ENCODE data around the gene SAA2.
"Not testable (repeated sequence)": the region's sequence is repeated elsewhere in the genome, so short reads cannot be mapped to it uniquely, and the experiment has no call there.

Gene SAA2

DNA sequence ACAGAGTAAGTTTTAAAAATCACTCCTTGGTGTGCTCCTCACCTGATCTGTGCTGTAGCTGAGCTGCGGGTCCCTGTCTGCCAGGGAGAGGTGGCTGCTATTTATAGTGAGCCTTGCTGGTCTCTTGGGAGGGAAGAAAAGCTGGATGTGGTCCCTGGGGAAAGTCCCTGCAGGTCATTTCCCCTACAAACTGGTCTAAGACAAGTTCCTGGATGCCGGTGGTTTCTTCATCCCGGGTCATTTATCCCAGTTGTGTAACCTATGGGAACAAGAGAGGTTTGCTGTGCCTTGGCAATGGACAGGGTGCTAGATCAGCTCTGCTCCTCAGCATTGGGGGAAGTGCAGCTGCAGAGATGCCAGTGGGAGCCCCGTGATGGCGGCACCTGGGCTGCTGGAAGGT is at the start of gene SAA2:
TSS of gene SAA2 (minus strand) at position 108 of the 400 bp plus-strand sequence. CDS start 657 bp downstream, outside the sequence.
- DNase-seq (ENCODE audit: low spot score): no peak

DNA sequence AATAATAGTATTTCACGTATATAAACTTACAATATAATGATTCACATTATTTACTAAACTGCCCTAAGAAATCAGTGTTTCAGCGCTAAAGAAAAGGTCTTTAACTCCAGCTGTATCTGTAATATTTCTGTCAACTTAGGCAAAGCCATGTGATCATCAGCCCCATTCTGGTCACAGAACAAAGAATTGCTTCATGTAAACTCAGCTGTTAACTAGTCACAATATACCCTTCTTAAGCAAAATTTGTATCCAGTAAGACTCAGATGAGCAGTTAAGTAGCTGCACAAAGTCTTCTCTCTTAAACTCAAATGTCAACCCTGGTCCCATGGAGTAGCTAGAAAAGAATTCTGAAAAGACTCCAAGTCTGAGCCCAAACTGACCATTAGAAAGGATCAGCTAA is 46.8 kb upstream of the SAA2 start:
- DNase-seq (ENCODE audit: low spot score): no peak

DNA sequence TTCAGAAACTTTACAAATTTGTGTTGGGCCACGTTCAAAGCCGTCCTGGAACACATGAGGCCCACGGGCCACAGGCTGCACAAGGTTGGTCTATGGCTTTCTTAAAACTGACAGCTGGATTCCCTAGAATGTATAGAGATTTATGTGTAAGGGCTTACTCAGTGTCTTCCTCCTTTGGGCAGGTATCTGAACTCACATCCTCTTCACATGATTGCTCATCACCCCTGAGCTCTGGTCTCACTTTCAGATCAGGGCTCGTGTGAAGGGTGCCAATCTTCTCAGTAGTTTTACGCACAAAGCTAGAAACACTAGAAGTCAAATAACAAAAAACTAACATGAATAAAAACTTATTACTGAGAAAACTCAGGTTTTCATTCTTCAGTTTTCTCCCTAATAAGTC is 46.4 kb upstream of the SAA2 start:
- no peak for DNase-seq (ENCODE audit: low spot score)

DNA sequence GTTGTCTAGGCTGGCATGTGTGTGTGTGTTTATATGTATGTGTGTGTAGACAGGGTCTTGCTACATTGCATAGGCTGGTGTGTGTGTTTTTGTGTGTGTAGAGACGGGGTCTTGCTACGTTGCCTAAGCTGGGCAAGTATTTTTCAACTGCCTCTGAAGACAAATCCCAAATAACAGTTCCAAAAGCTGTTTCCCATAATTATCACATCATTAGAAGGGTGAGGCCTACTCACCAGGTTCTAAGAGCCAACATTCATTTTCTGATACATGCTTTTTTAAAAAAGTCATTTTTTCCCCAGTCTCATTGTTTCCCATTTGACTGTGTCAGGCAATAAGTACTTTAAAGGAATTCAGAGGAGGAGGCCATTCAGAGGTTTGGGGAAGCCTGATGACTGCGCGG is 40.4 kb upstream of the SAA2 start:
- DNase-seq (ENCODE audit: low spot score): no peak

DNA sequence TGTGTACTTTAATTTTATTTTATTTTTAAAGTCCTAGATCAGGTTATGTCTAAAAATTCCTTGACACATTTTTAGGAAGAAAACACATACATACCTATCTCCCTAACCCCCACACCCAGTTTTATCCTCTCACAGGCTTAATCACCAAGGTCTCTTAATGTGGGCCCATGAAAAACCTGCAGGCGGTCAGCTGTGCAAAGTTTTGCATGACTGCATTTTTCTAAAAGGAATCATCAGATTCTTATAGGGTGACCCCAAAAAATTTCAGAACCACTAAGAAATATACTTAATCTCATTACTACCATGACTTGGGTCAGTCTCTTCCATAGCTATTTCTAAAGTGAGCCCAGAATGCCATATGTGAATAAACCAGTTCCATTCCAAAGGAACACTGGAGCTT is 37.4 kb upstream of the SAA2 start:
- no peak for DNase-seq (ENCODE audit: low spot score)

DNA sequence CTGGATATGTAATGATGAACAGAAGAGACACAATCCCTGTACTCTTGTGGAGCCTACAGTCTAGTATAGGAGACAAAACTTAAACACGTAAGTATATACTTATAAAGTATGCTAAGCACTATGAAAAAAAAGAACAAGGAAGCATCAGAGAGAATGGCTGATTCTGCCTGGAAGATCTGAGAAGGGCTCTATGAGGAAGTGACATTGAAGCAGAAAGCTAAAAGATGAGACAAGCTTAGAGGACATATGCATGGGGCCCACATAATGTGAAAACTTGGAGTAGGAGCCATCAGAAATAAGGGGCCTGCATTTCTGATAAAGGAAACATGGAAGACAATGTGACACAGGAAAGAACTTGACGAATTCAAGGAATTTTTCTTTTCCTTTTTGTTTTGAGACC is 34.2 kb upstream of the SAA2 start:
- no peak for DNase-seq (ENCODE audit: low spot score)

DNA sequence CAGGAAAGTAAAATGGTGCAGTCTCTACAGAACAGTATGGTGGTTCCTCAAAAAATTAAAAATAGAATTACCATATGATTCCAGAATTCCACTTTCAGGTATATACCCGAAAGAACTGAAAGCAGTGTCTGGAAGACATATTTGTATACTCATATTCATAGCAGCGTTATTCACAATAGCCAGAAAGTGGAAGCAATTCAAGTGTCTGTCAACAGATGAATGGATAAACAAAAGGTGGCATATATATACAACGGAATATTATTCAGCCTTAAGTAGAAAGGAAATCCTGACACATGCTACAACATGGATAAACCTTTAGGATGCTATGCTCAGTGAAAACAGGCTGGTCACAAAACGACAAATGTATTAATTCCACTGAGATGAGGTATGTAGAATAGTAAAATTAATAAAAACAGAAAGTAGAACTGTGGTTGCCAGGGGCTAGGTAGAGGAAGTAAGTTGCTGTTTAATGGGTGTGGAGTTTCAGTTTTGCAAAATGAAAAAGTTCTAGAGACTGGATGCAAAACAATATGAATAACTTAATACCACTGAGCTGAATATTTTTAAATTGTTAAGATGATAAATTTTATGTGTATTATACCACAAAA is 32.1 kb upstream of the SAA2 start:
- DNase-seq (ENCODE audit: low spot score): no peak

DNA sequence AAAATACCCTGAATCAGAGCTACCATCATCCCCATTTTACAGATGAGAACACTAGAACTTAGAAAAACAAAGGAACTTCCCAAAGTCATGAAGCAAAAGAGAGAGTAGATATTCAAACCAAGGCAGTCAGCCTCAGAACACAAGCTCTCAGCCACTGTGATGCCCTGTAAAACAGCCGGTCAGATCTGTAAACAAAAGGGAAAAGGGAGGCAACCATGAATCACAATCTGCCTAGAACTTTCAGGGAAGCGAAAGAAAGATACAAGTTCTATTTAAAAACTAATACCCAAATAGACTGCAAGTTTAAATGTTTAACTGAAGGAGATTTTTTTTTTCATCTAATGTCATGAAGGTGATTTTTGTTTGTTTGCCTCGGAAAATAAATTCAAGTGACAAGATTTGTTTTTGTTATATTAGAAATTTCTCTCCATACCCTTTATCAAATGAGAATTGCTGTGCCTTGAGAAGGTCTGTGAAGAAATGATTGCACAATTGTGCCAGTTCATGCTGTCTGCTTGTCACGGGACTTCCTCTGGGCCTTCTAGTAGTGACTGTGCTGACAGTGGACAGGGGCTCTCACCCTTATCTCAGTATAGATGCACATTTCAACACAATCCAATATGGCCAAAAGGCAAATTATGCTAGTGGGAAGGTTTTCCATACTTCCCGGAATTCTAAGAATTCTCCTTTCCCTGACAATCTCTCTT is 29.2 kb upstream of the SAA2 start:
- no peak for DNase-seq (ENCODE audit: low spot score)

DNA sequence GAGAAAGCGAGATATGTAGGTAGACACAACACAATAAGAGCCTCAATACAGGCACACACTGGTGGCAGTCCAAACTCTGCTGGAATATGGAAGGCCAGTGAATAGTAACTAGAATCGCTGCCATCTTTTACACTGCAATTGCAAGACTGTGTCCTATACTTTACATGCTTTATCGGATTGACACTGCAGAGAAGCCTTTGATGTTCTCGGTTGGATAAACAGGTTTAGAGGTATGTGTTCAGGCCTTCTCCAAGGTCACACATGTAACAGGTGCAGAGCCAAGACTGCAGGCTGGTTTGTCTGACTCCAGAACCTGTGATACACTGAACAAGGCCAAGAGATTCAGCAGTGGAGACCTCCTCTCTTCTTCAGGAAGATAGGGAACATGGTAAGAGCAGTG is 22.7 kb upstream of the SAA2 start:
- DNase-seq (ENCODE audit: low spot score): no peak

DNA sequence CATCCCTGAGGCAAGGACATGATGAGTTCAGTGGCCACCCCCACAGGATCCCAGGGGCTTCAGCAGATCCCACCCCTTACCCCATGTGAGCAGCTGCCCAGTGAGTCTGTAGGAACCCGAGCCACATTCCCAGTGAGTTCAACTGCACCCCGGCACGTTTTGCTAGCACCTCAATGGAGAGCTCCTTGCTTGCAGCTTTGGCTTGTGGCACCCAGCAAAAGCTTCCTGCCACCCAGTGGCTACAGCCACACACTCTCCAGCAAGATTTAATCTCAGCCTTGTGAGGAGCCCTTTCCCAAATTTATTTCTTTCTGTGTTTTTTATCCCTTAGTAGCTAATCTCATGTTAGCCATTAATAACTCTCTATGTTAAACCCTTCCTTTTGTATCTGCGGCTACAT is 21.6 kb upstream of the SAA2 start:
- no peak for DNase-seq (ENCODE audit: low spot score)

DNA sequence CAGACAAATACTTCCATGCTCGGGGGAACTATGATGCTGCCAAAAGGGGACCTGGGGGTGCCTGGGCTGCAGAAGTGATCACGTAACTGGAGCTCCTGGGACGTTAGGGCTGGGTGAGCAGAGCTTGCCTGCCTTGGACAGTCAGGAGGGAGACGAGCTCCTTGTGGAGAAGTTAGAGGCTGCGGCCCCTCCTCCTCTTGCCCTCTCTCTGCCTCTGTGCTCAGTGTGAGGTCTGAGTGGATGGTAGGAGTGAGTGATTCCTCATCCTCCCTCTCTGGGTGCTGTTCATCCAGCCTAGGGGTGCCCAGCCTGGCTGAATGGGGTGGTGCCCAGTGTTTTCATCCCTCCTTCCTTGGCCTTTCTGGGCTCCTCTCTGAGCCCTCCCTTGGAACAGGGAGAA is 20.8 kb upstream of the SAA2 start:
- not testable (repeated sequence) for DNase-seq (ENCODE audit: low spot score)

DNA sequence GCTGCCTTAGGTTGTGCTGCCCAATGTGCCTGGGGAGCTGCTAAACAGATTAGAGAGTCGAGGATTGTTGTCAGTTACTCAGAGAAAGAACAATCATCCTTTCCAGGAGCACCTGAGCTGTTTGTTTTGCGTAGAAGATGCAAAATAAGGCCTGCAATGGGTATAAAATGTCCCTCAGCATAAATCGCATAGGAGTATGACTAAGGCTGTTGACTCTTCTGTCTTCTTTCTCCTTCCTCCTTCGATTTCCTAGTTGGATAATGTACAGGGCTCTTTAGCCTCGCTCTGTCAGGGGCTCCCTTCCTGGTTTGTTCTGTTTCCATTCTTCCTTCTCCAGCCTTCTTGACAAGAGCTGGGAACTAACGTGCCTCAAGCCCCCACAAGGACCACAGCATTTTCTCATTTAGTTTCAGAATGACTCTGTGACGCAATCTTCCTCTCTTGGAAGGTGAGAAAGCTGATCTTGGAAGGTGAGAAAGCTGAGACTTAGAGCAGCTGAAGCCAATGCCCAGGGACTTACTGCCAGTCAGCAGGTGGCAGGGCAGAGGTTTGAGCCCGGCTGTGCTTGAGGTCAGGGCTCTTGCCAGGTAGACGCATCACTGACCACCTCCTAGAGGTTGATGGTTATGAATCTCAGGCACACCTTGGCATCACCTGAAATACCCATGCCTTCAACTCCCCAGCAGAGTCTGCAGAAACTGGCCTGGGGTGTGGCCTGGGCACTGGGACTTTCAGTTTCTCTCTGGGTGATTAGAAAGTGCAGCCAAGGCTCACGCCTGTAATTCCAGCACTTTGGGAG is 19.1 kb upstream of the SAA2 start:
- DNase-seq (ENCODE audit: low spot score): not testable (repeated sequence)

DNA sequence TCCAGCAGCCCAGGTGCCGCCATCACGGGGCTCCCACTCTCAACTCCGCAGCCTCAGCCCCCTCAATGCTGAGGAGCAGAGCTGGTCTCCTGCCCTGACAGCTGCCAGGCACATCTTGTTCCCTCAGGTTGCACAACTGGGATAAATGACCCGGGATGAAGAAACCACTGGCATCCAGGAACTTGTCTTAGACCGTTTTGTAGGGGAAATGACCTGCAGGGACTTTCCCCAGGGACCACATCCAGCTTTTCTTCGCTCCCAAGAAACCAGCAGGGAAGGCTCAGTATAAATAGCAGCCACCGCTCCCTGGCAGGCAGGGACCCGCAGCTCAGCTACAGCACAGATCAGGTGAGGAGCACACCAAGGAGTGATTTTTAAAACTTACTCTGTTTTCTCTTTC is 17.5 kb upstream of the SAA2 start, which contains the start of gene SAA1:
TSS of gene SAA1 (plus strand) at position 316 of the 400 bp plus-strand sequence. CDS start 624 bp downstream, outside the sequence.
- DNase-seq (ENCODE audit: low spot score): no peak

DNA sequence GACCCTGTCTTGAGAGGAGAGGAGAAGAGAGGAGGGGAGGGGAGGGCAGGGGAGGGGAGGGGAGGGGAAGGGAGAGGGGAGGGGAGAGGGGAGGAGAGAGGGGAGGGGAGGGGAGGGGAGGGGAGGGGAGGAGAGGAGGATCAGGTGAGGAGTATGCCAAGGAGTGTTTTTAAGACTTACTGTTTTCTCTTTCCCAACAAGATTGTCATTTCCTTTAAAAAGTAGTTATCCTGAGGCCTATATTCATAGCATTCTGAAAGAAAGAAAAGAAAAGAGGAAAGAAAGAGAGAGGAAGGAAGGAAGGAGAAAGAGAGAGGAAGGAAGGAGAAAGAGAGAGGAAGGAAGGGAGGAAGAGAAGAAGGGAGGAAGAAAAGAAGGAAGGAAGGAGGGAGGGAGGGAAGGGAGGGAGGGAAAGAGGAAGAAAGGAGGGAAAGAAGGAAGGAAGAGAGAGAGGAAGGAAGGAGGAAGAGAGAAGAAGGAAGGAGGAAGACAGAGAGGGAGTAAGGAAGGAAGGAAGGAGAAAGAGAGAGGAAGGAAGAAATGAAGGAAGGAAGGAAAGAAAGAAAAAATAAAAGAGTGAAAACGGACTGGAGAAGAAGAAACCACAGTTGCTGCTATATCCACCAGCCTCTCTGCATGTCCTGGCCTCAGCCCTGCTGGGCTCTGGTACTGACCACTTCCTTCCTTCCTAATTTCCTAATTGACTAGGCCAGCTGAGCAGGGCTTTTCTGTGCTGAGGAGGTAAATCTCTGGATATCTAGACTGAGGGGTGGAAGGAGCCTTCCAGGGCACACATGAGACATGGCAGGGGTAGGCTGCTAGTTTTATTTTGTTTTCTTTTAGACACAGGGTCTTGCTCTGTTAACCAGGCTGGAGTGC is 16.4 kb upstream of the SAA2 start:
- no peak for DNase-seq (ENCODE audit: low spot score)

DNA sequence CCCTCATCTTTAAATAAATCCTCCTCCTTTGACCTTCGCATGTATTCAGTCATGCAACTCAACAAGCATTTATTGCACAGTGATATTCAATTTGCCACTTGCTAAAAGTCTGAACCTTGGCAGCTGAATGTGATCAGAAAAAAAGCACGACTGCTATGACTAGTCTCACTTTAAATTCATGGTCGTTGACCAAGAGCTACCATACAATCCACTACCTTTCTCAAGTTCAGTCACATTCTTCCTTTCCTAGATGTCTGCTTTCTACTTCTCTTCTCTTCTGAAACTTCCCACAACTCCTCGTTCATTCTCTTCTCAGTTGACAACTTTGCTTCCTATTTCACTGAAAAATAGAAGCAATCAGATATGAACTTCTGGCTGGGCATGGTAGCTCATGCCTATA is 15.6 kb upstream of the SAA2 start:
- DNase-seq (ENCODE audit: low spot score): no peak

DNA sequence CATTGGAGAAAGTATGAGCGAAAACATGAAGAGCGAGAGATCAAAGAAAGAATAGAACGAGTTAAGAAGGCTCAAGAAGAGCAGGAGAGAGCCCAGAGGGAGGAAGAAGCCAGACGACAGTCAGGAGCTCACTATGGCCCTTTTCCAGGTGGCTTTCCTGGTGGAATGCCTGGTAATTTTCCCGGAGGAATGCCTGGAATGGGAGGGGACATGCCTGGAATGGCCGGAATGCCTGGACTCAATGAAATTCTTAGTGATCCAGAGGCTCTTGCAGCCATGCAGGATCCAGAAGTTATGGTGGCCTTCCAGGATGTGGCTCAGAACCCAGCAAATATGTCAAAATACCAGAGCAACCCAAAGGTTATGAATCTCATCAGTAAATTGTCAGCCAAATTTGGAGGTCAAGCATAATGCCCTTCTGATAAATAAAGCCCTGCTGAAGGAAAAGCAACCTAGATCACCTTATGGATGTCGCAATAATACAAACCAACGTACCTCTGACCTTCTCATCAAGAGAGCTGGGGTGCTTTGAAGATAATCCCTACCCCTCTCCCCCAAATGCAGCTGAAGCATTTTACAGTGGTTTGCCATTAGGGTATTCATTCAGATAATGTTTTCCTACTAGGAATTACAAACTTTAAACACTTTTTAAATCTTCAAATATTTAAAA is 14.3 kb upstream of the SAA2 start:
- not testable (repeated sequence) for DNase-seq (ENCODE audit: low spot score)

DNA sequence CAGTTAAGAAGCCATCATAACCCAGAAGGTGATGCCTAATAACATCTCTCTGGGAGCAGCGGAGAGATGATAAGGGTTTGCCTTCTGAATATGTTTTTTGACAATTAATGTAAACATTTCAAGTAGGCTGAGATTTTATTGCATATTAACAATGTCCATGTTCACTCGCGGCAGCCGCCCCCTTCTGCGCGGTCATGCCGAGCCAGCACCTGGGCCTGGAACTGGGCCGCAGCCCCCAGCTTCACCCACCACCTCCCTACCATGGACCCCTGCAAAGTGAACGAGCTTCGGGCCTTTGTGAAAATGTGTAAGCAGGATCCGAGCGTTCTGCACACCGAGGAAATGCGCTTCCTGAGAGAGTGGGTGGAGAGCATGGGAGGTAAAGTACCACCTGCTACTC is 13.3 kb upstream of the SAA2 start:
- no peak for DNase-seq (ENCODE audit: low spot score)

DNA sequence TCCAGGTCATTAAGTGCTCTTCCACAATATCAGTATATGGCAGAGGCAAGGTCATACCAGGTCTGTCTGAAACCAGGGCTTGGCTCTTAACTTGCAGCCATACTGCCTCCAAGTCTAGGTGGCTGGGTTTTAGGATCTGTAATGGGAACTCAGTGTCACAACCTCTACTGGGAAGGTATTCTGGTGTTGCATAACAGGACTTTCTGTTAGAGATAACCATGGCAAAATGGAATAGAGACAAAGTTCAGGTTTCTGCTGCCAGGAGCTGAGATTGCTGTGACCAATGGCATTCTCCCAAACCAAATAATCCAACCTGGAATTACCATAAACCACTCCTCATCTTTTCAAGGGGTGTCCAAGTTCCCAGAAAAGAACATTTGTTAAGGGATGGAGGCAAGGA is 10.8 kb upstream of the SAA2 start:
- no peak for DNase-seq (ENCODE audit: low spot score)

DNA sequence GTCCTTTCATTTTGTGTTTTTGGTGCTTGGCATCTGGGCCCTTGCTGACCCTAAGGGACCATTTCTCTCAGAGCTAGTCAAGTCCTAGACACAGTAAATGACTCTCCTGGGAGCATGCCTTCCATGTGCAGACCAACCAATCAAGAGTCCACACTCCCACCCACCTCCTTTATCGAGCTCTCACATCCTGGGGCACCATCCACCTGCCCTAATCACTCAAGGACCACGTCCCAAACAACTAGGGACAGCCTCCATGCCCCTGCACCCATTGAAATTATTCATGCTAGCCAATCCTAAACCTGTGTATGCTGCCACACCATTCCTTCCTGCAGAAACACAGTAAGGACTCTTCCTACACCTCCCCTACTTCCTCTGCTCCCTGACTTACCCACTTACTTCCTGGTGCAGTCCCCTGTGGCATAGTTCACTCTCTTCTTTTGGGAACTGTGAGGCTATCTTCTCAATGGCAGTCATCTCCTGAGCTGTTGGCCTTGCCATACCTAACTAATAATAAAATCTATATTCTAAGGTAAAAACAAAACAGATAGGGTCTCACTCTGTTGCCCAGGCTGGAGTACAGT is 6.4 kb upstream of the SAA2 start:
- DNase-seq (ENCODE audit: low spot score): no peak

DNA sequence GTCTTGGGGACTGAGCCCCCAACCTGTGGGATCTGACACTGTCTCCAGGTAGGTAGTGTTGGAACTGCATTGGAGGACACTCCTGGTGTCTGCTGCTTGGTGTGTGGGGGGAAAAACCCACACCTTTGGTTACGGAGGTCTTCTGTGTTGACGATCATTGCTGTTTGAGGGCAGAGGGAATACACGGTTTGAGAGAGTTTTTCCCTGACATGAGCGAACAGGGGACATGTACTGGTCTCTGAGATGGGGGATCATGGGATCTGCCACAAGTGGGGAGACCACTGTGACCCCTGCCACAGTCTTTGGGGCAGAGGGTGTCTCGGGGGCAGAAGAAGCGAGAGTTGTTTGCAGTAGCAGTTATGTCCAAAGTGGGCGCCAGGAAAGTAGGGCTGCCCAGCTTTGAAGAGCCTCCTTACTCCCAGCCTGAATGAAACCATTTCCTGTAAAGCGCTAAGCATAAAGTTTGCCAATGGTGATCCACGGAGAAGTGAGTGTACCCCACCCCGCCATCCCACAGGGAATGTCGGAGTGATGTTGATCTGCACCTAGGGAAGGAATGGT is 5.4 kb upstream of the SAA2 start:
- DNase-seq (ENCODE audit: low spot score): no peak

DNA sequence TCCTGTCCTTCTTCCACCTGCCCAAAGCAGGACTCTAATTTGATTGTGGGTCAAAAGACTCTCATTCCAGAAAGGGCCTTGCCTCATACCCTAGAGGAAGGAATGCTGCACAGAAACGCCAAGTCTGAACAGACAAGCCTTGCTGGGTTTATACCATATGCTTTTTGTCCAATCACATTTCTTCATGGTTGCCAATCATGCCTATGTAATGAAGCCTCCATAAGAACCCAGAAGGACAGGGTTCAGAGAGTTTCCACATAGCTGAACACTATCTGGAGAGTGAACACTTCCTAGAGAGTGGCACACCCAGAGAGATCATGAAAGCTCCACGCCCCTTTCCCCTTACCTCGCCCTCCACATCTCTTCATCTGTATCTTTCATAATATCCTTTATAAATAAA is 4.8 kb upstream of the SAA2 start:
- DNase-seq (ENCODE audit: low spot score): no peak
